SW 1271 (cell line): ENCODE measurements around the gene RIMS3.
A peak's percentile ranks its signal among the peaks of the same experiment; 100 is the strongest.
"Not testable (repeated sequence)": the region's sequence is repeated elsewhere in the genome, so short reads cannot be mapped to it uniquely, and the experiment has no call there.

Source experiments
- DNase-seq, 2 experiments: peaks; one replicate each; lab custom pipeline; 2025; lab: John Stamatoyannopoulos, UW

Gene RIMS3

DNA sequence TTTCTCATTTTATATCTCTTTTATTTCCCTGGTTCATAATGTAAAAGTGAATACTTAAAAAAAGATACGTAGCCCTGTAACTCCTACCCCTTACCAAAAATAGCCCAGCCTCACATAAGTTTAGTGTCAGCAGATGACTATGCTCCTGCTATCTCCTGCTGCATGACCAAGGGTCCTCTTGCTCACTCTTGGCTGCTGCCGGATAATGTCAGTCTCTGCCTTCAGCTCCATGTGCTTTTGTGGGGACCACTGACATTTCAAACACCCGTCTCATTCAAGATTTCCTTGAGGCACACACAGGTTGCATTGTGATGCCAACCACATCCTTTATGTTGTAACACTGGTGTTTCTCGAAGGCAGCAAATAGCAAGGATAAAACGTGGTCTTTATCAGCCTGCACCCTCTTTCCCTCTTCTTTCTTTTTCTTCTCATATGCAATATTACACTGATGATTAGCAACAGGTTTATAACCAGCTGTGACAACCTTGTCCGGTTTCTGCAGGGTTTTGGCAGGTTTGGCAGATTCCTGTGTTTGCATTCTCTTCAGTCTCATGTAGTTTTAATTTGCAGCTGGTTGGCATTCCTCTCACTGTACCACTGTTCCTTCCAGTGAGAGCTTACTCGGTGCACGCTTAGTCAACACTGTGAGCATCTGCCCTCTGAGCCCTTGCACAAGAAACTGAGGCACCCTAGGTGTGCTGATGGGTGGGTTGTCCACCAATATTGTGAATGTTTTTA, 71.9 kb downstream of the RIMS3 start:
- no peak for DNase-seq

DNA sequence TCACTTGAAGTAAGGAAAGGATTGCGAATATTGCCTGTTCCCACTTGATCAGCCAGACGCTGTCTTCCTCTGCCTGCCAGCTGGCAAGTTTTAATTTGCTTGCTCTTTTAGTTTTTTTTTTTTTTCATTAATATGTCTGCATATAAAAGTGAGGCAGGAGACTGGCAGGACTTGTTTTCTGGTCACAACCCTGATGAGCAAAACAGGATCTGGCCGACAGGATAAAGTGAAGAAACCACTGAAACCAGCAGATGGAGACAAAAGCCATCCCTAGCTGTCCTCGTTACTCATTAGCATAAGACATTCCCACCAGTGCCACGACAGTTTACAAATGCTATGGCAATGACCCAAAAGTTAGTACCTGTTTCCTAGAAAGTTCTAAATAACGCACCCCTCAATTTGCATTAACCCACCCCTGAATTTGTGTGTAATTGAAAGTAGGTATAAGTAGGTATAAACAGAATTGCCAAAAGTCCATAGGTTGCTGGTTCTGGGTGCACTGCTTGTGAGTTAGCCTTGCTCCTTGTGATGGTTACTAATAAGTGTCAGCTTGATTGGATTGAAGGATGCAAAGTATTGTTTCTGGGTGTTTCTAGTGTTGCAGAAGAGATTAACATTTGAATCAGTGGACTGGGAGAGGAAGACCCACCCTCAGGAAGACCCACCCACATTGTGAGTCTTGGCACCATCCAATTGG, 73.2 kb downstream of the RIMS3 start:
- DNase-seq = peak in 1 of 2 experiments; percentile 23

DNA sequence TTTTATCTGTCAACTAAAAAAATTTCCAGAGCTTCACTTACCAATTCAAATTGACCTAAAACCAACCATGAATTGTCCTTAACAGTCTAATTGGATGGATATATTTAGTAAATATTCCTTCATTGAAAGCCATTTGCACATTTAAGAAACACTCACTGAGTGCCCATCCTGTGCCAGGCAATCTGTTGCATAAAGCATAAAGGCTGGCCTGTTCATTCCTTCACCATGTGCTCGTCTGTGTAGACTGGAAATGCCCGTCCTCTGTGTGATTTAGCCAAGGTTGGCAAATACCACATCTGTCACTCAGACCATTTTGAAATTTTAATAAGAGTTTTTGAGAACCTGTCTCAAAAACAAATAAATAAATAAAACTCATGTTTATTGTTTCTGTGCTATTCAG, 76.9 kb downstream of the RIMS3 start:
- no peak for DNase-seq

DNA sequence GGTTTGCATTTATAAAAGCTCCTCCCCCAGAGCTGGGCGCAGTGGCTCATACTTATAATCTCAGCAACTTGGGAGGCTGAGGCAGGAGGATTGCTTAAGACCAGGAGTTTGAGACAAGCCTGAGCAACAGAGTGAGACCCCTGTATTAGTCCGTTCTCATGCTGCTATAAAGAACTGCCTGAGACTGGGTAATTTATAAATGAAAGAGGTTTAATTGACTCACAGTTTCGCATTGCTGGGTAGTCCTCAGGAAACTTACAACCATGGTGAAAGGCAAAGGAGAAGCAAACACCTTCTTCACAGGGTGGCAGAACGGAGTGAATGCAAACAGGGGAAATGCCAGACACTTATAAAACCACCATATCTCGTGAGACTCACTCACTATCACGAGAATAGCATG, 81.5 kb downstream of the RIMS3 start:
- no peak for DNase-seq

DNA sequence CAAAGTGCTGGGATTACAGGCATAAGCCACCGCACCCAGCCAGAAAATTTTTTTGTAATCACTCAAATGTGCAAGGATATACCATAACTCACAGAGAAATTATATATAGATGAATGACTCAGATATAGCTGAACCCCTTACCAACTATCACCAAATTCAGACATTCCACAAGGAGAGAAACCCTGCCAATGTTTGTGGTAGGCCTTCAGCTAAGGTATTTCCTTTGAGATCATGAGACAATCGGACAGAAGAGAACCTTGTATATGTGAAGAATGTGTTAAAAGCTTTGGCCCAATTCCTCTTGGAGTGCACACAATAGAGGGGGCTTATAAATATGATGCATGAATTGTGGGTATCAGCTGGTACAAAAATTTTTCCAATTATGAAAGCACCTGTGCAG, 83.4 kb downstream of the RIMS3 start:
- DNase-seq = no peak

DNA sequence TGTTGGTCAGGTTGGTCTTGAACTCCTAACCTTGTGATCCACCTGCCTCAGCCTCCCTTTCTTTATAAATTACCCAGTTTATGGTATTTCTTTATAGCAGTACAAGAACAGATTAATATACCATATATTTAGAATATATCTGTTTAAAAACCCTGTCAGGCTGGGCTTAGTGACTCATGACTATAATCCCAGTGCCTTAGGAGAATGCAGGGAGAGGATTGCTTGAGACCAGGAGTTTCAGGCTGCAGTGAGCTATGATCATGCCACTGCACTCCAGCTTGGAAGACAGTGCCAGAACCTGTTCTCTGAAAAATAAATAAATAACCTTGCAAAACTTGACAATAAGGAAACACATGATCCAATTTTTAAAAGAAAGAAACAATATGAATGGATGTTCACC, 90.1 kb downstream of the RIMS3 start:
- no peak for DNase-seq

DNA sequence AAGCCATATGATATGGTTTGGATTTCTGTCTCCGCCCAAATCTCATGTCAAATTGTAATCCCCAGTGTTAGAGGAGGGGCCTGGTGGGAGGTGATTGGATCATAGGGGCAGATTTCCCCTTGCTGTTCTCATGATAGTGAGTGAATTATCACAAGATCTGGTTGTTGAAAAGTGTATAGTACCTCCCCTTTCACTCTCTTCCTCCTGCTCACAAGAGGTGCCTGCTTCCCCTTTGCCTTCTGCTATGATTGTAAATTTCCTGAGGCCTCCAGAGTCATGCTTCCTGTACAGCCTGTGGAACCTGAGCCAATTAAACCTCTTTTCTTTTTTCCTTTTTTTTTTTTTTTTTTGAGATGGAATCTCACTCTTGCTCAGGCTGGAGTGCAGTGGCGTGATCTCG, 90.7 kb downstream of the RIMS3 start:
- DNase-seq = not testable (repeated sequence)
